Gastrocnemius medialis (tissue), 4 donors: ENCODE data around the gene BCL11B. TPM values are rescaled to one million over a fixed set of nuclear protein-coding genes. Genes with fewer than 3 reads are reported as not detected.

Source experiments
- ATAC-seq, 2 donors: fragments of 150-250 bp; one replicate each; pipeline ENCODE4 v1.9.1; 2016
- DNase-seq, 2 donors: peaks; one replicate each; pipeline ENCODE4 v3.0.0-alpha.2; 2019
- H3K27ac ChIP-seq, 4 donors: fragments of 200-600 bp; sonication (generic); 1 replicate in 1 of 4; 2 replicates in 3 of 4; pipeline ENCODE4 v1.5.1; 2016 to 2018; ENCODE audit warnings: mild to moderate bottlenecking in 2 of 4, moderate library complexity in 1 of 4
- H3K27me3 ChIP-seq, 3 donors: fragments of 200-600 bp; sonication (generic) in 2 of 3; 1 replicate in 1 of 3; 2 replicates in 2 of 3; pipeline versions ENCODE4 v1.5.1 to v1.6.0; 2016 to 2019; ENCODE audit warnings: mild to moderate bottlenecking in 1 of 3, moderate library complexity in 1 of 3
- H3K36me3 ChIP-seq, 2 donors: fragments of 200-600 bp; sonication (generic) in 1 of 2; one replicate each; pipeline ENCODE4 v1.5.1; 2017 to 2018
- H3K4me1 ChIP-seq, 2 donors: fragments of 200-600 bp; sonication (generic) in 1 of 2; one replicate each; pipeline ENCODE4 v1.5.1; 2016 to 2017; ENCODE audit warnings: mild to moderate bottlenecking in 2 of 2
- H3K4me3 ChIP-seq, 4 donors: fragments of 200-600 bp; sonication (generic) in 3 of 4; 1 replicate in 1 of 4; 2 replicates in 3 of 4; pipeline ENCODE4 v1.5.1; 2016 to 2019; ENCODE audit warnings: mild to moderate bottlenecking in 2 of 4
- H3K9me3 ChIP-seq, 3 donors: fragments of 200-600 bp; sonication (generic) in 2 of 3; 1 replicate in 1 of 3; 2 replicates in 2 of 3; pipeline ENCODE4 v1.5.1; 2016 to 2019
- CTCF ChIP-seq, 5 experiments: fragments of 450-650 bp in 3 of 5; fragments of 200-600 bp in 2 of 5; sonication (generic) in 2 of 5; IDR thresholded peaks in 4 of 5; conservative IDR thresholded peaks in 1 of 5; 1 replicate in 4 of 5; 2 replicates in 1 of 5; pipeline ENCODE4 v1.5.1; 2016 to 2019; ENCODE audit warnings: antibody characterized with exemption in 5 of 5, mild to moderate bottlenecking in 3 of 5, moderate library complexity in 3 of 5
- POLR2A ChIP-seq, 2 donors: fragments of 450-650 bp; IDR thresholded peaks; one replicate each; pipeline ENCODE4 v1.6.1; 2017; ENCODE audit warnings: antibody characterized with exemption in 2 of 2, mild to moderate bottlenecking in 2 of 2, moderate library complexity in 2 of 2
- in situ Hi-C, 4 donors: fragments of 200-750 bp; cut with MboI; loops; one replicate each; pipeline versions ENCODE4 v1.15.0 to v1.8.0; 2017; ENCODE audit warnings: low sequenced_read_pairs in 4 of 4
- intact Hi-C: fragments of 100-400 bp; cut with DNase I; formaldehyde crosslinking; loops from one replicate; pipeline ENCODE4 v1.15.1; 2023; ENCODE audit warnings: low total_unique reads
- total RNA-seq, 4 donors: library from RNA; depleted of rRNA; stranded (reverse); fragments of >200 nt; gene quantifications; one replicate each; pipeline versions ENCODE4 v1.1.0 to v1.2.3, GENCODE V29; 2016

Gene BCL11B
- total RNA-seq, 4 donors from 2014 or later: 0.05 to 0.62 (median 0.18) TPM; not detected in 1

GRCh38 chr14:99245564-99246511, 26.2 kb downstream of the BCL11B start:
- H3K27ac ChIP-seq: no peak overlapping the region
- peaks cover 35 to 65% (median 50%) of the 10 kb centered on the region in 3 donors for H3K27me3 ChIP-seq
- in situ Hi-C loops: no loop called here
- DNase-seq (no peak), ATAC-seq (no peak)
- no peak overlapping the region for H3K4me3 ChIP-seq
- intact Hi-C loops: no loop called here
- H3K9me3 ChIP-seq: no peaks in the 10 kb centered on the region
- no peak for TF ChIP-seq POLR2A (IDR thresholded peaks at IDR 0.05)
- no peak for TF ChIP-seq CTCF (IDR thresholded peaks at IDR 0.05 in 4 of 5, conservative IDR thresholded peaks at IDR 0.05 in 1 of 5)
- H3K4me1 ChIP-seq: no peaks in the 10 kb centered on the region
- H3K36me3 ChIP-seq: no peaks in the 10 kb centered on the region

DNA sequence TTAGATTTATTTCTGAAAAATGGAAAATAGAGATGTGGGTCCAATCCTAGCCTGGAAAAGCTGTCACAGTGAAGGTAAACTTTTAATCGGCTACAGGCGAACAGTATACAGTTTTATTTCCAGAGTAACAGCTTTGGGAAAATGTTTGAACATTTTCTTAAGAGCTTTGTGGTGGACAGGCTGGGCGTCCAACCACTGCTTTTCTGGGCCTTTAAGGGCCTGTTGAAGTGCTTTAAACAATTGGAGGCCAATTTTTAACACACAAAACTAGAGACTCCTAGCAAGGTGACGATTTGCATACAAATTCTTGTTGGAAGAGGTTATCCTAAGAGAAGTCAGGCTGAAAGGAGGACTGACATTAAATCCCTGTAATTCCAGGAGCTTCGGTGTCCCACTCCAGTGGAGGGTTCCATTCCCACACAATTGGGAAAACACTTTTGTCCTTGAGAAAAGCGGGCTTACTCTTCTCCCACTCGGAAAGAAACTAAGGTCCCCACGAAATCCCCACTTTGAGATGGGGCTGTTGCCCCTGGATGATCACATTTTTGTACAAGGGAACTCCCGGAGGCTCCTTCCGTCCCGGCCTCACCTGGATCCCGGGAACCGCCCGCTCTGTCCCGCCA, 26.9 kb downstream of the BCL11B start:
- Histone ChIP-seq H3K4me1 (no peaks in the 10 kb centered on the region), H3K36me3 (no peaks in the 10 kb centered on the region), H3K9me3 (no peaks in the 10 kb centered on the region), H3K27me3 (peaks cover 35 to 65% (median 48%) of the 10 kb centered on the region in 3 donors), H3K4me3 (no peak overlapping the region), H3K27ac (no peak overlapping the region)
- in situ Hi-C loops (no loop called here), intact Hi-C loops (no loop called here)
- TF ChIP-seq CTCF (IDR thresholded peaks at IDR 0.05 in 4 of 5, conservative IDR thresholded peaks at IDR 0.05 in 1 of 5): no peak
- no peak for TF ChIP-seq POLR2A (IDR thresholded peaks at IDR 0.05)
- DNase-seq (no peak), ATAC-seq (no peak)

- H3K27ac ChIP-seq: no peak overlapping the region
- no peak overlapping the region for H3K4me3 ChIP-seq
- peaks cover 35 to 65% (median 48%) of the 10 kb centered on the region in 3 donors for H3K27me3 ChIP-seq
- TF ChIP-seq CTCF (IDR thresholded peaks at IDR 0.05 in 4 of 5, conservative IDR thresholded peaks at IDR 0.05 in 1 of 5): no peak
- no peak for TF ChIP-seq POLR2A (IDR thresholded peaks at IDR 0.05)
- H3K4me1 ChIP-seq: no peaks in the 10 kb centered on the region
- H3K9me3 ChIP-seq: no peaks in the 10 kb centered on the region
- ATAC-seq (no peak), DNase-seq (no peak)
- no peaks in the 10 kb centered on the region for H3K36me3 ChIP-seq
- in situ Hi-C loops: no loop called here
- intact Hi-C loops: no loop called here
These were observed 27.6 kb downstream of the BCL11B start for GRCh38 chr14:99244367-99244901.

GRCh38 chr14:99242816-99243721, 28.9 kb downstream of the BCL11B start:
- no peaks in the 10 kb centered on the region for H3K4me1 ChIP-seq
- no peak overlapping the region for H3K4me3 ChIP-seq
- H3K9me3 ChIP-seq: no peaks in the 10 kb centered on the region
- no peak for ATAC-seq
- TF ChIP-seq CTCF (IDR thresholded peaks at IDR 0.05 in 4 of 5, conservative IDR thresholded peaks at IDR 0.05 in 1 of 5) (no peak), POLR2A (IDR thresholded peaks at IDR 0.05) (no peak)
- no peak for DNase-seq
- in situ Hi-C loops: no loop called here
- no peak overlapping the region for H3K27ac ChIP-seq
- intact Hi-C loops: no loop called here
- H3K36me3 ChIP-seq: no peaks in the 10 kb centered on the region
- H3K27me3 ChIP-seq: peaks cover 35 to 60% (median 46%) of the 10 kb centered on the region in 3 donors
